Lower leg skin (tissue), 3 donors: ENCODE data around the gene LRRC37A3.
"Not testable (repeated sequence)": the region's sequence is repeated elsewhere in the genome, so short reads cannot be mapped to it uniquely, and the experiment has no call there.

Experiments used
- CTCF ChIP-seq, 3 donors: fragments of 450-650 bp; IDR thresholded peaks; one replicate each; pipeline ENCODE4 v1.5.1; 2016; ENCODE audit warnings: antibody characterized with exemption in 3 of 3, mild to moderate bottlenecking in 3 of 3, moderate library complexity in 2 of 3
- POLR2A ChIP-seq, 2 donors: fragments of 450-650 bp; IDR thresholded peaks; one replicate each; pipeline ENCODE4 v1.6.1; 2016 to 2017; ENCODE audit warnings: antibody characterized with exemption in 2 of 2, mild to moderate bottlenecking in 1 of 2, moderate library complexity in 1 of 2

GRCh38 chr17:64927444-64927843, 8.2 kb upstream of the LRRC37A3 start:
- peak in 1 of 3 donors; percentile 40 for TF ChIP-seq CTCF (IDR thresholded peaks at IDR 0.05)
- TF ChIP-seq POLR2A (IDR thresholded peaks at IDR 0.05): not testable (repeated sequence)
